Gastroesophageal sphincter (tissue), 3 donors: ENCODE measurements around the gene GALNT18.

Source experiments
- POLR2A ChIP-seq, 2 donors: fragments of 450-650 bp; IDR thresholded peaks; one replicate each; pipeline ENCODE4 v1.6.1; 2017; ENCODE audit warnings: antibody characterized with exemption in 2 of 2, mild to moderate bottlenecking in 2 of 2, moderate library complexity in 1 of 2
- TF ChIP-seq, protein P1 (sequence below), 4 experiments: fragments of 200-600 bp in 2 of 4; fragments of 450-650 bp in 2 of 4; sonication (generic) in 1 of 4; IDR thresholded peaks; one replicate each; pipeline ENCODE4 v1.5.1; 2017 to 2019; ENCODE audit warnings: antibody characterized with exemption in 4 of 4, mild to moderate bottlenecking in 2 of 4, moderate library complexity in 2 of 4

DNA sequence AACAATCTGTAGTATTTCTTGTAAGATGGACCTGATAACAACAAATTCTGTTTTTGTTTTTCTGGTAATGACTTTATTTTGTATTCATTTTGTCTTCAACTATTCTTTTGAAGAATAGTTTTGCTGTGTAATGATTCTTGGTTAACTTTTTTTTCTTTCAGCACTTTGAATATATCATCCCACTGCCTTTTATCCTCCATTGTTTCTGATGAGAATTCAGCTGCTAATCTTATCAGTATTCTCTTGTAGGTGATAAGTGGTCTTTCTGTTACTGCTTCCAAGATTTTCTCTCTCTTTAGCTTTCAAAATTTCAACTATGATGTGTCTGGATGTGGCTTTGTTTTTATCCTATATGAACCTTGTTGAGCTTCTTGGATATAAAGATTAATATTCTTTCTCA, 21.5 kb downstream of the GALNT18 start:
- TF ChIP-seq, protein P1, sequence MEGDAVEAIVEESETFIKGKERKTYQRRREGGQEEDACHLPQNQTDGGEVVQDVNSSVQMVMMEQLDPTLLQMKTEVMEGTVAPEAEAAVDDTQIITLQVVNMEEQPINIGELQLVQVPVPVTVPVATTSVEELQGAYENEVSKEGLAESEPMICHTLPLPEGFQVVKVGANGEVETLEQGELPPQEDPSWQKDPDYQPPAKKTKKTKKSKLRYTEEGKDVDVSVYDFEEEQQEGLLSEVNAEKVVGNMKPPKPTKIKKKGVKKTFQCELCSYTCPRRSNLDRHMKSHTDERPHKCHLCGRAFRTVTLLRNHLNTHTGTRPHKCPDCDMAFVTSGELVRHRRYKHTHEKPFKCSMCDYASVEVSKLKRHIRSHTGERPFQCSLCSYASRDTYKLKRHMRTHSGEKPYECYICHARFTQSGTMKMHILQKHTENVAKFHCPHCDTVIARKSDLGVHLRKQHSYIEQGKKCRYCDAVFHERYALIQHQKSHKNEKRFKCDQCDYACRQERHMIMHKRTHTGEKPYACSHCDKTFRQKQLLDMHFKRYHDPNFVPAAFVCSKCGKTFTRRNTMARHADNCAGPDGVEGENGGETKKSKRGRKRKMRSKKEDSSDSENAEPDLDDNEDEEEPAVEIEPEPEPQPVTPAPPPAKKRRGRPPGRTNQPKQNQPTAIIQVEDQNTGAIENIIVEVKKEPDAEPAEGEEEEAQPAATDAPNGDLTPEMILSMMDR (IDR thresholded peaks at IDR 0.05) = no peak
- no peak for TF ChIP-seq POLR2A (IDR thresholded peaks at IDR 0.05)
